HCT116 (cell line): Measurements from ENCODE around the gene MOV10L1.

Experiments
- EGR1 ChIP-seq: IDR thresholded peaks from 2 replicates; pipeline ENCODE4 v1.6.1; 2012; ENCODE audit warnings: low read depth
- ELF1 ChIP-seq: IDR thresholded peaks from 2 replicates; pipeline ENCODE4 v1.6.1; 2012; ENCODE audit warnings: low read depth, borderline replicate concordance
- EZH2 ChIP-seq: fragments of 200-600 bp; sonication (generic); IDR thresholded peaks from 2 replicates; pipeline ENCODE4 v1.6.1; 2017; ENCODE audit warnings: antibody characterized with exemption, mixed run types
- EZH2phosphoT487 ChIP-seq: fragments of 200-600 bp; IDR thresholded peaks from 2 replicates; pipeline ENCODE4 v1.6.1; 2018; ENCODE audit warnings: antibody characterized with exemption, borderline replicate concordance
- FOSL1 ChIP-seq: IDR thresholded peaks from 2 replicates; pipeline ENCODE4 v1.6.1; 2012; ENCODE audit warnings: low read depth
- POLR2A ChIP-seq: IDR thresholded peaks from 2 replicates; pipeline ENCODE4 v1.7.0; 2011; ENCODE audit warnings: borderline replicate concordance; ENCODE audit not compliant: insufficient read depth, insufficient read length; ENCODE audit errors: extremely low read depth
- POLR2AphosphoS5 ChIP-seq: IDR thresholded peaks from 2 replicates; pipeline ENCODE4 v1.6.1; 2011; ENCODE audit warnings: mild to moderate bottlenecking, low read depth, low read length, moderate library complexity
- ZNF274 ChIP-seq: fragments of 200-500 bp; sonication (Bioruptor generic); IDR thresholded peaks from 2 replicates; pipeline ENCODE4 v1.6.1; 2014; ENCODE audit warnings: mild to moderate bottlenecking, low read depth, low read length, inconsistent platforms
- TF ChIP-seq, protein P1 (sequence below), 3 experiments: fragments of 200-600 bp in 1 of 3; sonication (generic) in 1 of 3; IDR thresholded peaks in 2 of 3; conservative IDR thresholded peaks in 1 of 3; 2 replicates each; pipeline ENCODE4 v1.5.1; 2012 to 2017; ENCODE audit warnings: low read depth in 2 of 3, low read length in 2 of 3, antibody characterized with exemption in 1 of 3, borderline replicate concordance in 1 of 3, control low read depth in 1 of 3, mild to moderate bottlenecking in 1 of 3, mixed read lengths in 1 of 3, mixed run types in 1 of 3, moderate library complexity in 1 of 3; ENCODE audit not compliant: insufficient read depth in 1 of 3
- TF ChIP-seq, protein P2 (sequence below): IDR thresholded peaks from 2 replicates; pipeline ENCODE4 v1.6.1; 2012

DNA sequence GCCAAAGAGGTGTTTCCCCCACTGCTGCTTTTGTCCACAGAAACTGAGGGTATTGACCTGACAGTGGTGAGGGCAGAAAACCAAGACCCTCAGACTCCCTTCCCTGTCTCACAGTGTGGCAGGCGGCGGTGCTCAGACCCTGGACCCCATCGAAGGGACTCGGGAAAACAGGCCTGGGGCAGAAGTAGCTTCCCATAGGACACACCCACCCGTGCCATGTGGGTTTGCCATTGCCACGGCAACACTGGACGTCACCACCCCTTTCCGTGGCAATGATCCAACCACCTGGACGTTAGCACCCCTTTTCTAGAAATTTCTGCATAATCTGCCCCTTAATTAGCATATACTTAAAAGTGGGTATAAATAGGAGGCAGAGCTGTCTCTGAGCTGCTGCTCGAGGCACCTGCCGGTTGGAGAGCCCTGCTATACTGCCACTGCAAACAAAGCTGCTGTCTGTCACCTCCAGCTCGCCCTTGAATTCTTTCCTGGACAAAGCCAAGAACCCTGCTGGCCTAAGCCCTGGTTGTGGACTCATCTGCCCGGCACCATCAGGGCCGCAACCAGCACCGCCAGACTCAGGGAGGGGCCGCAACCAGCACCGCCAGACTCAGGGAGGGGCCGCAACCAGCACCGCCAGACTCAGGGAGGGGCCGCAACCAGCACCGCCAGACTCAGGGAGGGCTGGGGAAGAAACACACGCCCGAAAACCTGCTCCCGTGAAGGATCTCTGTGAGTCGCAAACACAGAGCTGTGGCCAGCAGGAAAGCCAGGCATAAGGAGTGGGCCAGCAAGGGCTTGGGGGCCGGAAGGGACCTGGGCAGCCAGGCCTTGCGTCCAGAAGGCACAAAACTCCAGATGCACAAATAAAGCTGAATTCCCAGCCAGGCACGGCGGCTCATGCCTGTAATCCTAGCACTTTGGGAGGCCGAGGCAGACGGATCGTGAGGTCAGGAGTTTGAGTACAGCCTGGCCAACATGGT is 15.0 kb upstream of the MOV10L1 start:
- TF ChIP-seq, protein P1, sequence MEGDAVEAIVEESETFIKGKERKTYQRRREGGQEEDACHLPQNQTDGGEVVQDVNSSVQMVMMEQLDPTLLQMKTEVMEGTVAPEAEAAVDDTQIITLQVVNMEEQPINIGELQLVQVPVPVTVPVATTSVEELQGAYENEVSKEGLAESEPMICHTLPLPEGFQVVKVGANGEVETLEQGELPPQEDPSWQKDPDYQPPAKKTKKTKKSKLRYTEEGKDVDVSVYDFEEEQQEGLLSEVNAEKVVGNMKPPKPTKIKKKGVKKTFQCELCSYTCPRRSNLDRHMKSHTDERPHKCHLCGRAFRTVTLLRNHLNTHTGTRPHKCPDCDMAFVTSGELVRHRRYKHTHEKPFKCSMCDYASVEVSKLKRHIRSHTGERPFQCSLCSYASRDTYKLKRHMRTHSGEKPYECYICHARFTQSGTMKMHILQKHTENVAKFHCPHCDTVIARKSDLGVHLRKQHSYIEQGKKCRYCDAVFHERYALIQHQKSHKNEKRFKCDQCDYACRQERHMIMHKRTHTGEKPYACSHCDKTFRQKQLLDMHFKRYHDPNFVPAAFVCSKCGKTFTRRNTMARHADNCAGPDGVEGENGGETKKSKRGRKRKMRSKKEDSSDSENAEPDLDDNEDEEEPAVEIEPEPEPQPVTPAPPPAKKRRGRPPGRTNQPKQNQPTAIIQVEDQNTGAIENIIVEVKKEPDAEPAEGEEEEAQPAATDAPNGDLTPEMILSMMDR (IDR thresholded peaks at IDR 0.05 in 2 of 3, conservative IDR thresholded peaks at IDR 0.05 in 1 of 3; ENCODE audit: borderline replicate concordance in 1 of 3, insufficient read depth in 1 of 3, low read depth in 2 of 3, low read length in 2 of 3), result no peak
- TF ChIP-seq, protein P2, sequence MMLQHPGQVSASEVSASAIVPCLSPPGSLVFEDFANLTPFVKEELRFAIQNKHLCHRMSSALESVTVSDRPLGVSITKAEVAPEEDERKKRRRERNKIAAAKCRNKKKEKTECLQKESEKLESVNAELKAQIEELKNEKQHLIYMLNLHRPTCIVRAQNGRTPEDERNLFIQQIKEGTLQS, result no peak
- TF ChIP-seq POLR2AphosphoS5 (no peak), ZNF274 (no peak), EZH2 (no peak), FOSL1 (no peak), POLR2A (no peak), ELF1 (no peak), EGR1 (no peak), EZH2phosphoT487 (no peak)
